ENCODE results near the gene RAB3D.
"Not testable (repeated sequence)": the region's sequence is repeated elsewhere in the genome, so short reads cannot be mapped to it uniquely, and the experiment has no call there.

RAB3D gene

DNA sequence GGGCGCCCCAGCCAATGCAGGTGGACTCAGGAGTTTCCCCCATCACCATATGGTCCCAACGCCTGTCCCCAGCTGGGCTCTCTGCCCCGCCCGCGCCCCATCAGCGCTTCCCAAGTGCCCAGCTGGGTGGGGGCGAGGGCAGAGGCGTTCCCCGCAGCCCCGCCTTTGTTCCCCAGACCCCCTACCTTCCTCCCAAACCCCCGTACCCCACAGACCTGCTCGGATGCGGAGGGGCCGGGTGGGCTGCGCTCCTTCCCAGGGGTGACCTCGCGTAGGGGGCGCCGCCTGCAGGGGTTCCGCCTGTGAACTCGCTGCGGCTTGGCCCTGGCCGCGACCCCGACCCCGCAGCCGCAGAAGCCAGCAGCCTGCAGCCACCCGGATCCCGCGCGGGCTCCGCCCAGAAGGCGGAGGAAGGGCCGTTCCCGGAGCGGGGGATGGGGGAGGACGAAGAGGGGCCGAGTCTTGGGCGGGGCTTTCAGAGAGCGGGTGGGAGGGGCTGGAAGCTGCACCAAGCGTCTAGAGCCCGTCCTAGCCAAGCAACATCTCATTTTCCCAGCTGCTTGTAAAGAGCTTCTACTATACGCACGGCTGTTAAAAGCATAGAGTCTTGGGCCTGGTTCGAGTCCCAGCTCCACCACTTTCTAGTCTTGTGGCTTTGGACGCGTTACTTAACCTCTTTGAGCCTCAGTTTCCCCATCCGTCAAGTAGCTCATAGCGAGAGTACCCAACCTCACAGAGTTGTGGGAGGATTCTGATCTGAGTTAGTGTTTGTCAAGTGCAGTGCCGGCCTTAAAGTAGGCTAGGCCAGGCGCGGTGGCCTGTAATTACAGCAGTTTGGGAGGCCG is at the start of gene RAB3D:
TSS of gene RAB3D (minus strand) at position 404 of the 845 bp plus-strand sequence. CDS start 2,258 bp downstream, outside the sequence.
- peak; percentile 93 for DNase-seq

DNA sequence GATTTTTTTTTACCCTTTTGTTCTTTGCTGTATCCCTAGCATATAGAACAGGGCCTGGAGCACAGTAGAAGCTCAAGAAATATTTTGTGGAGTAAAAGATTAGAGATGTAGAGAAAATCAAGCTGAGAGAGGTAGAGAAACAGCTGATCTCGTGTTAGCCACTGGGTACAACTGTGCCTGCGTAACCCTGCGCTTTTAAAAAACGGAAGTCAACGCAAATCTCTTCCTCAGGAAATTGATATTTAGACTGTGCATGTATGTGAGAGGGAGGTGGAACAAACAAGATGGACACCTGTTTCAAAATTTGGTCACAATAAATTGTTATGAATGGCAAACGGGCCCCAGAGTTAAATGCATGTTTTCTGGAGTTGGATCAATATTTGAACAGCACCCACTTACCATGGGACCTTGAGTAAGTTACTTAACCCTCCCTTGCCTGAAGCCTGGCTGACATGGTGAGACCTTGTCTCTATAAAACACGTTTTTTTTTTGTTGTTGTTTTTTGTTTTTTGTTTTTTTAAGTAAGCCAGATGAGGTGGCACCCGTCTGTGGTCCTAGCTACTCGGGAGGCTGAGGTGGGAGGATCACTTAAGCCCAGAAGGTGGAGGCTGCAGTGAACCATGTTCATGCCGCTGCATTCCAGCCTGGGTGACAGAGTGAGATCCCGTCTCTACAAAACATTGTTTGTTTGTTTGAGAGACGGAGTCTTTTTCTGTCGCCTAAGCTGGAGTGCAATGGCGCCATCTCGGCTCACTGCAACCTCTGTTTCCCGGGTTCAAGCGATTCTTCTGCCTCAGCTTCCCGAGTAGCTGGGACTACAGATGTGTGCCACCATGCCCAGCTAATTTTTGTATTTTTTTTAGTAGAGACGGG is 47.9 kb upstream of the RAB3D start:
- DNase-seq = no peak

- no peak for DNase-seq
Measured at GRCh38 chr19:11384778-11385129, 45.3 kb upstream of the RAB3D start.

DNA sequence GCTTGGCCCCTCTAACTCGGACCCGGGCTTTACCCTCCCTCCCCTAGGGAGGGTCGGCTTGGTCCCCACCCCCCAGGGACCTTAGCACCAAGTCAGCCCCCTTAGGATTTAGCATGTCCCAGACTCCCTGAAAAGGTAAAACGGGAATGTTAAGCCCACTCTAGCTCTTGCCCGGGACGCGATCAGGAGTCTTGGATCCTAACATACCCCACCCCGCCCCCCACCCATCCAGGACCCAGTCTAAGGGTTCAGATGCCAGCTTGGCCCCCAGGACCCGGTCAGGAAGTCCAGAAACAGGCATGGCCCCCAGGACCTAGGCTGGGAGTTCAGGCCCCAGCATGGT is 44.2 kb upstream of the RAB3D start:
- DNase-seq = no peak

DNA sequence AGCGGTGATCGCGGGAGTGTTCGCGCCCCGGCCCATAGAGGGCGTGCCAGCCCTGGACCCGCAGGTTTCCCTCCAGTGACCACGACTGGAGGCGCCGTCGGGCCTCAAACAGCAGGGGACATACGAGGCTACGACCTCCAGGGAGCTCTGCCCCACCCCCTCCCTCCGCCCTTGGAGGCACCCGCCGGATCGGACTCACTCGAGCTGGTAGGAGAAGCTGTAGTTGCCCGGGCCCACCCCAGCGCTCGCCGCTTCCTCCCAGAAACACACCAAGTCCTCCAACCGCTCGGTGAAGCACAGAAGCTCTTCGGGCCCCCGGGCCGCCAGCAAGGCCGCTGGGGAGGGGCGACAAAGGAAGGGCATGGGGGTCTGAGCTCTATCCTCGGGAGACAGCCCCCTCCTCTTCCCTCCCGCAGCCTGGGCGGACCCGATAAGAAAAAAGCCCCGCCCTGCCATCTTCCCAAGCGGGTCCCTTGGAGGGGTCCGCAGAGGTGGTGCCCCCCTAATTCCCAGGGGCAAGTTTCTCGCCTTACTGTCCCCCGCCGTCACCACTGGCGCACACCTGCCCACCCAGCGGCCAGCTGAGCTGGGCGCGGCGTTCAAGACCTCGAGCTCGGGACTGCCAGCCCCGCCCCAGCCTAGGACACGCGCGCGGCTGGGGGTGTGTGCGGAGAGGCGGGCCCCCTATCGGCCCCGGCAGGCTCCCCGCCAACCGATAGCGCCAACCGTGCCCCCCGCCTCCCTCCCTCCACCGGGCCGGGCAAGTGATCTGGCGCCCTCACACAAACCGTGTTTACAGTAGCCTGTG is 43.6 kb upstream of the RAB3D start:
- DNase-seq = peak; percentile 48

DNA sequence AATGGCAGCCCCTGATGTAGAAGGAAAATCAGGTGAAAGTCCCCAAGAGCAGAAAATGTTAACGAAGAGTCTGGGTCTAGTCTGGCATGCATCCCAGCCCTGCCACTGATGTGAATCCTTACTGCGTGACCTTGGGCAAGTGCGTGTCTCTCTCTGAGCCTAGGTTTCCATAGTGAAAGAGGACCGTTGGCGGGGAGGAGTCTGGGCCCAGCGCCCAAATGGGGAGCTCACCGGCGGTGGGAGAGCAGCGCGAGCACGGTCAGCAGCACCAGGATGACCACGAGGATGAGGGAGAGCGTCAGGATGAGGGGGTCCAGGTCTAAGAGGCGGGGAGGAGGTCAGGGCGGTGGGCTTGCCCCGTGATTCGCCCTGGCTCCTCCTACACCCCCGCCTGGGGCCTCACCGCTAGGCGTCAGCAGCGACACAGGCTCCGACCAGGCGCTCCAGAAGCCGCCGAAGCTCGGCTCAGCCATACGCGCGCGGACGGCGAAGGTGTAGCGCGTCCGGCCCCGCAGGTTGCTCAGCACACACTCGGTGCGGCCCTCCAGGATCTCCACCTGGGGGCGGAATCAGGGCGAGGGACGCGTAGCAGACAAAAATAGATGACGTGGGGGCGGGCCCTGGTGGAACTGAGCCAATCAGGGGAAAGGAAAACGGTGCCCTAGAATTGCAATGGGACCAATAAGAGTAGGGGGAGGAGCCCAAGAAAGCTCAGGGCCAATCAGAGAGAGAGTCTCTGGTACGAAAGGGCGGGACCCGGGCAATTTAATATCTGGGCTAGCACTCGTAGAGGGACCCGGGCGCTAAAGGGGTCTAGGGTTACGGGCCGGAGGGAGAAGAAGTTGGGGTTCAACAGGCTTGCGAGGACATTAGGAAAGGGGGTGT is 41.4 kb upstream of the RAB3D start:
- DNase-seq = peak; percentile 98

DNA sequence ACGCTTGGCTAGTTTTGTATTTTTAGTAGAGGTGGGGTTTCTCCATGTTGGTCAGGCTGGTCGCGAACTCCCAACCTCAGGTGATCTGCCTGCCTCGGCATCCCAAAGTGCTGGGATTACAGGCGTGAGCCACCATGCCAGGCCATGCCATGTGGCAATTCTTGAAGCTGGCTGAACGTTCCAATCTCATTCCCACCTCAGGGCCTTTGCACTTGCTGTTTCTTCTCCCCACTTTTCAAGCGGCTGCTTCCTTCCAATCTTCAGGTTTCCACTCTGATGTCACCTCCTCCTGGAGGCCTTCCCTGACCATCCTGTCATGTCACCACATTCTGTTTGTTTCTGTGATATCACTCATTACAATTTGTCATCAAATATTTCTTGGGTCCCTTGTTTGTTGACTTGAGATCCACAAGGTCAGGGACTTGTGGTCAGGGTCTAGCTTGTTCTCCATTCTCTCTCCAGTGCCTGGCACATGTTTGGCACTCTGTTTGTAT is 40.4 kb upstream of the RAB3D start:
- no peak for DNase-seq

- DNase-seq = not testable (repeated sequence)
Measured at GRCh38 chr19:11379269-11379845, 39.9 kb upstream of the RAB3D start.

DNA sequence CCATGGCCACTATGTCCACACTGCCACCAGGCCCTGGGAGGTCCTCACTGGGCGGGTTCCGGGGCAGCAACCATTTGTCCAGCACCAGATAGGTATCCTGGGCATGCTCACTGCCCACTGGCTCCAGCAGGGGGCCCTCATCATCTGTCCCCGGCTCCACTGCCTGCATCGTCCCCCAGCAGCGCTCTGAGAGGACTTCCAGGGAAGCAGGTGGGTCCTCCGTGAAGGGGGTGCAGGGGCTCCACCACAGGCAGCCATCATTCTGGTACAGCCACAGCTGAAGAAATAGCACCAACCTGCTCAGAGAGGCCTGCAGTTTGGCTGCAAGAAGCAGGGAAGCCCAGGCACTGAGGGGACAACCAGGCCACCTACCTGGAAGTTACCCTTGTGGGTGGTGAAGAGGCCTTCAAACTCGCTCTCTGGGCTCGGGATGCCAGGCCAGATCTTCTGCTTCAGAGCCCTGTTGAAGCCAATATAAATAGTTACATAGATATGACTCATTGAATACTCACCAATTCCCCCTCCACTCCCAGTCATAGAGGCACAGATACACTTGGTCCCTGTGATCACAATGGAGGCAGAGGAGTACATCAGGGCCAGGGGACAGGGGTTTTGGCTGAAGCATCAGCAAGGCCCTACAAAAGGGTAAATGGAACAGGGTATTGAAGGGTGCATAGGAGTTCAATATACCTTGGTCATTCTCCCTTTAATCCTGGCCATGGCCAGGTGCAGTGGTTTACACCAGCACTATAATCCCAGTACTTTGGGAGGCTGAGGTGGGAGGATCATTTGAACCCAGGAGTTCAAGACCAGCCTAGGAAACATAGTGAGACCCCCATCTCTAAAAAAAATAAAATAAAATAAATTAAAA is 39.1 kb upstream of the RAB3D start:
- DNase-seq = peak; percentile 23

DNA sequence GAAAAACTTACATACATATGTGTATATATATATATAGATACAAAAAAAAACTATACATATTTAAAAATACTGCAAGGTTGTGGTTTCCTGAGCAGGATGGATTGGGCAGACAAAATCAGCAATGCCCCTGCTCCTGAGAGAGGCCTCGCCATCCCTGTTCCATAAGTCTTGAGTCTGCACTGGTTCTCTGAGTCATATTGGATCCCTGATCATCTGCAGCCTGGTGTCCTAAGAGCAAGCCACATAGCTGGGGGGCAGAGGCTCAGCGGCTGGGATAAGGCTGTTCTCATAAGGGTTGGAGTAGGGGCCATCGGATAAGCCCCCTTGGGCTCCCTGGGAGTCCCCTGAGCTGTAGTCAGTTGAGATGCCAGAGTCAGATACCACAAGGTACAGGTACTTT is 38.3 kb upstream of the RAB3D start:
- DNase-seq = no peak

DNA sequence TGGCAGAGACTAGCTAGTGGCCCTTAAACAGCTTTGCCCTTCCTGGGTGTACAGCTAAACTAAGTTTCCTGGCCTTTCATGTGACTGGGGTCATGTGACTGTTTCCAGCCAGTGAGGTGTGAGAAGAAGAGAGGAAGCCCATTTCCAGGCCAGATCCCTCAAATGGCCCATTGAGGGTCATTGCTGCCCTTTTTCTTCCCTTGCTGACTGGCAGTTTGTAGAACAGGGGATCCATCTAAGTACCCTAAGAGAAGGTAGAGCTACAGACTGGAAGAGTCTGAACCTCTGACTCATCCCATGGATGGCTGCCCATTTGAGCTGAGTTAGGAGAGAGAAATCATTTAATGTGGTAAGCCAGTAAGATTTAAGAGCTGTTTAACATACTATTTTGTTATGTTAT is 37.8 kb upstream of the RAB3D start:
- DNase-seq = peak; percentile 50

- DNase-seq = peak; percentile 83
Measured at GRCh38 chr19:11375143-11375948, 35.9 kb upstream of the RAB3D start.

- peak; percentile 97 for DNase-seq
Measured at GRCh38 chr19:11374433-11375142, 35.1 kb upstream of the RAB3D start, which contains the start of gene SWSAP1. Gene SWSAP1 (plus strand): TSS chr19:11374666. CDS start chr19:11374681, 15 bp downstream.

DNA sequence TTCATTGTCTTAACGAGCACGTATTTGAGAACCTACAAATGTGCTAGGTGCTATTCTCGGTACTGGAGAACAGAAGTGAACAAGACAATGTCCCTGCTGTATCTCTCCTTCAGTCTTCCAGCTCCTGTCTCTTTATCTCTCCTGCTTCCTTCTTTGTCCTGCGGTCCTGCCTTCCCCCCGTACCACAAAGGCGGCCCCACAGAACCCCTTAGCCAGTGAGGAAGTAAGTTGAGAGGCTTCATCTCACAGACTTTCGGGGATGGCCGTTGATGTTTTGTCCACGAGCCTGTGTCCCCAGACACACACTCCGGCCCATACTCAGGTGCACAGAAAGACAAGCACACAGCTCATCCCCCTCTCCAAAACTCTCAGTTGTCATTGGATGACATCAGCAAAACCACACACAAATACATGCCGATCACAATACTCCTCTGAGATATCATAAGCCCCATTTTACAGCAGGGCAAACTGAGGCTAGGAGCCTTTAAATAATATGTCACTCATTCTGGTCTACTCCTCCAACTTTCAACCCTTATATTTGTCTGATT is 34.5 kb upstream of the RAB3D start:
- DNase-seq = no peak

DNA sequence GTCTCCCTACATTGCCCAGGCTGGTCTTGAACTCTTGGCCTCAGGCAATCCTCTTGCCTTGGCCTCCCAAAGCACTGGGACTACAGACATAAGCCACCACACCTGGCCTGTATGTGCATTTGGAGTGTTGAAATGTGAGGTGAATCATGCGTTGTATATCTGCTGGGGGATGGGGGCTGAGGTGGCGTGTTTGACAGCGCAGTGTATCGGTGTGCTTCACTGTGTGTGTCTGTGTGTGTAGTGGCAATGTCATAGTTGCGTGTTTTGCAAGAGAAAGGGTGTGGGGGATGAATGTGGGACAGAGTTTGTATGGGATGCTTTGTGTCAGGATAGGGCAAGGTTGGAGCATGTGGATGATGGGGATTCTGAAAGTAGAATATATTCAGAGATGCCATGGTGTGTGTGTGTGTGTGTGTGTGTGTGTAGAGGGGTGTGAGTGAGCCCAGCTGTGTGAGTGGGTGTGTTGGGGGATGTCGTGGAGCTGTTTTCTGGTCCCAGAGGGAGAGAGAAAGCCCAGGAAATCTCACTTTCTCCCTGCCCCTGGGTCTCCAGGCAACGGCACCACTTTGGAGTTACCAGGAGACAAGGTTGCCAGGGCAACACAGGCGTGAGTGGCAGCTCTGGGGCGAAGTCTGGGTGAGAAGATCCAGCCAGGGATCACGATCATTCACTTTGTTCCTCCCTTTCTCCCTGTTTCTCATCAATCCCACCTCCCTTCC is 33.9 kb upstream of the RAB3D start:
- no peak for DNase-seq

- DNase-seq = no peak
Measured at GRCh38 chr19:11370744-11371143, 31.3 kb upstream of the RAB3D start.

- no peak for DNase-seq
Measured at GRCh38 chr19:11367528-11367927, 28.1 kb upstream of the RAB3D start.
